ENCODE results near the gene DLX5.

DNA sequence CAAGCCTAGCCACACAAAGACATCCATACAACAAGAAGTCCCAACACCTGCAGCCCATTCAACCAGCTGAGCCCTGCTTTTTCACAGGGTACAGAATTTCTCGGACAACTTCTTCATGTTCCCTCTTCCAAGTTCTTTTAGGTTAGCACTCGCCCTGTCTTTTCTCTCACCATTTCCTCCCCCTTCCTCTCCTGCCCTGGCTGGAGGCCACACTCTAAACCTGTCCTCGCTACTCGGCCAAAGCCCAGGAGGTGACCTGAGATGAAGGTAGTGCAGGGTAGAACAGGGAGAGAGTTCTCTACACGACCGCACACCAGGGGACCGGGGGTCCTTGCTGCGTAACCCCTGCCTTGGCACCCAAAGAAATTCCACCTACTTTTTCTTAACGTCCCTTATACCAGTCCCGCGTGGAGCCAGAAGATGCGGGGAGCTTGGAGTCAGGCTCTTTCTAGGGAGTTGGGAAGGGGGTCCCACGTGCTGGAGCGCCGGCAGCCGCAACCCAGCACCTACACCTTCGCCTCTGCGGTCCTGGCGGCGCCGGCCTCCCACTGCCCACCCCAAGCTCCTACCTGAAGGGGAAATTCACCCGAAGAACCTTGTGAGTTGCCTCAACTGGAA lies 35.3 kb downstream of the DLX5 start:
- TF ChIP-seq, protein P1, sequence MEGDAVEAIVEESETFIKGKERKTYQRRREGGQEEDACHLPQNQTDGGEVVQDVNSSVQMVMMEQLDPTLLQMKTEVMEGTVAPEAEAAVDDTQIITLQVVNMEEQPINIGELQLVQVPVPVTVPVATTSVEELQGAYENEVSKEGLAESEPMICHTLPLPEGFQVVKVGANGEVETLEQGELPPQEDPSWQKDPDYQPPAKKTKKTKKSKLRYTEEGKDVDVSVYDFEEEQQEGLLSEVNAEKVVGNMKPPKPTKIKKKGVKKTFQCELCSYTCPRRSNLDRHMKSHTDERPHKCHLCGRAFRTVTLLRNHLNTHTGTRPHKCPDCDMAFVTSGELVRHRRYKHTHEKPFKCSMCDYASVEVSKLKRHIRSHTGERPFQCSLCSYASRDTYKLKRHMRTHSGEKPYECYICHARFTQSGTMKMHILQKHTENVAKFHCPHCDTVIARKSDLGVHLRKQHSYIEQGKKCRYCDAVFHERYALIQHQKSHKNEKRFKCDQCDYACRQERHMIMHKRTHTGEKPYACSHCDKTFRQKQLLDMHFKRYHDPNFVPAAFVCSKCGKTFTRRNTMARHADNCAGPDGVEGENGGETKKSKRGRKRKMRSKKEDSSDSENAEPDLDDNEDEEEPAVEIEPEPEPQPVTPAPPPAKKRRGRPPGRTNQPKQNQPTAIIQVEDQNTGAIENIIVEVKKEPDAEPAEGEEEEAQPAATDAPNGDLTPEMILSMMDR (IDR thresholded peaks at IDR 0.05): no peak
- no peak for TF ChIP-seq POLR2A (IDR thresholded peaks at IDR 0.05)

Data from Peyer's patch (tissue), 4 donors.